Ramos (cell line): ENCODE results near the gene CDKN2B.
"Not testable (repeated sequence)": the region's sequence is repeated elsewhere in the genome, so short reads cannot be mapped to it uniquely, and the experiment has no call there.

Experiments used
- in situ Hi-C: fragments of 300-500 bp; cut with MboI; formaldehyde crosslinking; loops from one replicate; pipeline ENCODE4 v1.14.3; 2022; ENCODE audit warnings: low sequenced_read_pairs; ENCODE audit not compliant: unreplicated experiment

The CDKN2B gene

DNA sequence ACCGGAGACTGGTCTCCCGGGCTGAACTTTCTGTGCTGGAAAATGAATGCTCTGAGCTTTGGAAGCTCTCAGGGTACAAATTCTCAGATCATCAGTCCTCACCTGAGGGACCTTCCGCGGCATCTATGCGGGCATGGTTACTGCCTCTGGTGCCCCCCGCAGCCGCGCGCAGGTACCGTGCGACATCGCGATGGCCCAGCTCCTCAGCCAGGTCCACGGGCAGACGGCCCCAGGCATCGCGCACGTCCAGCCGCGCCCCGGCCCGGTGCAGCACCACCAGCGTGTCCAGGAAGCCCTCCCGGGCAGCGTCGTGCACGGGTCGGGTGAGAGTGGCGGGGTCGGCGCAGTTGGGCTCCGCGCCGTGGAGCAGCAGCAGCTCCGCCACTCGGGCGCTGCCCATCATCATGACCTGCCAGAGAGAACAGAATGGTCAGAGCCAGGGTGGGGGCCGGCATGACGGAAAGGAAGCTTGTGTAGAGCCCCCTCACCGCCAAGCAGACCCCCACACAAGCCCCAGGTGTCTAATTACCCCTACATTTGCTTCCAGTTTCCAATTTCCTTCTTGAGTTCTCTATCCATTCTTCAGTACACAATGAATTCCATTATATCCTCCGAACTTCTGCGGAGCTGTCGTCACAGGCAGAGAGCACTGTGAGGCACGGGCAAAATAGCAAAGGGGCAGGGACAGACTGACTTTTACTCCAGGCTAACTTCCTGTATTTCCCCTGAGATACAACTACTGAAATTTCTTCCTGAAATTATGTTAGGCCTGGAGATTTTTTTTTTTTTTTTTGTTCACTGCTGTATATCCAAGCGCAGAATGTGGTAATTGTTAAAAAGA lies 38.1 kb downstream of the CDKN2B start:
- in situ Hi-C loops = no loop called here

GRCh38 chr9:21969951-21970799 lies 38.9 kb downstream of the CDKN2B start:
- in situ Hi-C loops = no loop called here

DNA sequence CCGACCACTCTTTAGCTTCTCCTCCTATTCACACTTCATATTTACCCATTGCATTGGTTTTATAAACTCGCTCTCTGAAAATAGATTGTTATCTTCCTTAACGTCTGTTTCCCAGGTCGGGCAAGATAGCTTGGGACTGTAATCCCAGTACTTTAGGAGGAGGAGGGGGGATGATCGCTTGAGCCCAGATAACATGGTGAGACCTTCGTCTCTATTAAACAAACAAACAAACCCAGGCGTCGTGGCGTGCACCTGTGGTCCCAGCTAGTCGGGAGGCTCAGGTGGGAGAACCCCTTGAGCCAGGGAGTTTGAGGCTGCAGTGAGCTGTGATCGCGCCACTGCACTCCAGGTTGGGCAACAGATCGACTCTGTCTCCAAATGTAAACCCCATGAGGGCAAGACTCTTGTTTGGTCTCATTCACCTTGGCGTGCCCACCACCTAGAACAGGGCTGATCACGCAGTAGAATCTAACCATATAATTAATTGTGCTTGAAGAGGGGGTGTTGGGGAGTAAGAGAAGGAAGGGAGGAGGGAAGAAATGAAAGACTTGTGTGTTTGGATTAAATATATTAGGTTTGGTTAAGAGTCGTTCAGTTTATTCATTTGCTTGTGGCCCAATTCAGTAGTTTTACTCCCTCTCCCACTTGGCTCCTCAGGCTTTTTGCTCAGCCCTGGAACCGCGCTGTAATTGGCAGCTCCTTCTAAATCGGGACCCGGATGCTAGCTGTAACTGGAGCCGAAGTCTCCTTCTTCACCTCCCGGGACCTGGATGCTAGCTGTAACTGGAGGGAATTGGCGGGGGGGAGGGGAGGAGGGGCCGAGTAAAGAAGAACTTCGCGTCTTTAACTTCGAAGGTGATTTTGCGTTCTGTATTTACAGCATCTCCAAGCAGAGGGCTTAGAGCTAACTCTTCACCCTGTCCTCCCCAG lies 39.8 kb downstream of the CDKN2B start:
- in situ Hi-C loops = no loop called here

DNA sequence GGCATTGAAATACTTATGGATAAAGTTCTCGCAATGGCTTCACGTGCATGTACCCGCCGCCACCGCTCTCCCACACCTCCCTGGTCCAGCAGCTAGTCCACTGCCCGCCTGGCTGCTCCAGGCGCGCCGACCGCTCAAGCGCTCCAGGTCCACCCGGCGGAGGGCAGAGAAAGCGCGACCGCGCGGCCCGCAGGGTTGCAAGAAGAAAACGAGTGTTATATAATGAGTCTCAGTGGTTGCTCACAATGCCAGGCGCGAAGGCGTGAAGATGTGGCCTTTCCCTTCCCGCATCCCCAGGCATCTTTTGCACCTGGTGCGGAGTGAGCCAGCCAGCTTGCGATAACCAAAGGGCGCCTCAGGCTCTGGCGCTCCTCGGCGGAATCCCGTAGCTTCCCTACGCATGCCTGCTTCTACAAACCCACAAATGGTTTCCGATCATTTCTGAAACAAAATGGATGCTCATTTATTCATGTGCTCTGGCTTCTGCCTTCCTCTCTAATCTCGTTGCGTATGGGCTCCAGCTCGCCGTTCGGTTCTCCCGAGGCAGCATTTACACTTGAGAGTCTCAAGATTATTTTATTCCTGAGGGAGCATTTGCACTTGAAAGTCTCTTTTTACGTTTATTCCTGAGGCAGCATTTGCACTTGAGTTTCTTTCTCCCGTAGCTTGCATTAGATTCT lies 40.6 kb downstream of the CDKN2B start:
- in situ Hi-C loops = no loop called here

- in situ Hi-C loops = no loop called here
Measured at GRCh38 chr9:21967702-21968101, 41.4 kb downstream of the CDKN2B start.

GRCh38 chr9:21967169-21967568 lies 41.9 kb downstream of the CDKN2B start:
- in situ Hi-C loops = no loop called here

- in situ Hi-C loops = no loop called here
Measured at GRCh38 chr9:21966140-21966851, 42.8 kb downstream of the CDKN2B start.

GRCh38 chr9:21965401-21965951 lies 43.6 kb downstream of the CDKN2B start:
- in situ Hi-C loops = no loop called here

DNA sequence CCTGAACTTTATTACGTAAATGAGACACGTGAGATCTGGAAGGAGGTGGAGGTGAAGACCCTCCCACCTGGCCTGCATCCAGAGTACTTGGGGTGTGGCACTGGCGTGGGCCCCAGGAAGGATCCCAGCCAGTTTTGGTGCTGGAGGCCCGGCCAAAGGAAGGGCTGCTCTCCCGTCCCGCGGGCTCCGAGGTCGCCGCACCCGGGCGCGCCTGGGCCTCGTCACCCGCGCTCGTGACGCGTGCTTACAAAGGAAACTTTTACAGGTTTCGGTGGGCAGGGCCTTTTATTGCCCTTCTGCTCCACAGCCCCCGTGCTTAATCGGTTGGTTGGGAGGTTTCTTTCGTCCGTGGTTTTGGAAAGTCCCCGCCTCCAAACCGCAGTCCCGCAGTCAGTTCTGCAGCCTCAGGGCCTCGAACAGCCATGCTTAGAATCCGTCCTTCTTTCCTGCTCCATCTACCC lies 44.1 kb downstream of the CDKN2B start:
- in situ Hi-C loops = no loop called here

DNA sequence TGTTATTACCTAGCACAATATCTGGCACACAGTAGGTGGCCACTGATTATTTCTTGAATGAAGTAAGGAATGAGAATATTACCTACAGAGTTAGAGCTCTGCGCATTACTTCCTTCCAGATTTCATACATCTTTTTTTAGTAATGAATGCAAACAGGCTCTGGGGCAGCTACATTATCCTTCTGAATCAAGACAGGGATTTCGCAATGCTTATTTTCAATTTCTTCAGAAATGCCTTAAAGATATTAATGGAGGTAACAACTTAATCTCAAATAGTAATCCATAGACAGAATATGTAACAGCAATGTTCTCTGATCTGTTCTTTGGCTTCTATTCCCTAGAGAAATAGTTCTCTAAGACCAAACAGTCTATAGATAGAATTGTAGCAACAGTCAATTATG lies 47.5 kb downstream of the CDKN2B start:
- in situ Hi-C loops = no loop called here

- in situ Hi-C loops = not testable (repeated sequence)
Measured at GRCh38 chr9:21959268-21959667, 49.8 kb downstream of the CDKN2B start.

DNA sequence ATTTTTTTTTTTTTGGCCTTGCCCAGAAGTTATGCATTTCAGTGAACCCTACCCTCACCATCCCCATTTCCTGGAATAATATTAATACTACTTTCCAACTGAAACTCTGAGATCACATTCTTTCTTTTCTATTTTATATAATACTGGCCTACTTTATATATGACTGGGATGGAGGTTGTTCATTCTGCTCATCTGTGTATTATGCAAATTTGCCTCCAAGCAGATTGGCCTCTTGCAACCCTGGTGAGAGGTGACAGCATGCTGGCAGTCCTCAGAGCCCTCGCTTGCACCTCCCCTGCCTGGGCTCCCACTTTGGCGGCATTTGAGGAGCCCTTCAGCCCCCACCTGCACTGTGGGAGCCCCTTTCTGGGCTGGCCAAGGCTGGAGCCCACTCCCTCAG lies 50.3 kb downstream of the CDKN2B start:
- in situ Hi-C loops = no loop called here
